Vagina (tissue), 2 donors: ENCODE data around the gene WFIKKN1. TPM values are rescaled to one million over a fixed set of nuclear protein-coding genes. Genes with fewer than 3 reads are reported as not detected.
A peak's percentile ranks its signal among the peaks of the same experiment; 100 is the strongest.

ENCODE experiments used
- DNase-seq, 2 donors: peaks; one replicate each; pipeline ENCODE4 v3.0.0-alpha.2; 2017; ENCODE audit errors: extremely low spot score in 2 of 2
- H3K27ac ChIP-seq: fragments of 200-600 bp; sonication (generic); one replicate; pipeline ENCODE4 v1.5.1; 2019
- H3K27me3 ChIP-seq: fragments of 200-600 bp; sonication (generic); one replicate; pipeline ENCODE4 v1.5.1; 2019
- H3K36me3 ChIP-seq, 2 donors: fragments of 200-600 bp; sonication (generic); one replicate each; pipeline ENCODE4 v1.5.1; 2017 to 2019
- H3K4me1 ChIP-seq: fragments of 200-600 bp; sonication (generic); one replicate; pipeline ENCODE4 v1.5.1; 2019
- H3K4me3 ChIP-seq, 2 donors: fragments of 200-600 bp; sonication (generic); 1 replicate in 1 of 2; 2 replicates in 1 of 2; pipeline ENCODE4 v1.5.1; 2016 to 2019
- H3K9me3 ChIP-seq: fragments of 200-600 bp; sonication (generic); one replicate; pipeline ENCODE4 v1.5.1; 2019
- POLR2A ChIP-seq, 2 donors: fragments of 450-650 bp; IDR thresholded peaks; one replicate each; pipeline ENCODE4 v1.6.1; 2017; ENCODE audit warnings: antibody characterized with exemption in 2 of 2, mild to moderate bottlenecking in 2 of 2, moderate library complexity in 2 of 2
- POLR2AphosphoS5 ChIP-seq, 2 donors: sonication (generic); formaldehyde crosslinking; IDR thresholded peaks; one replicate each; pipeline ENCODE4 v1.9.0; 2017; ENCODE audit warnings: antibody characterized with exemption in 2 of 2, mild to moderate bottlenecking in 2 of 2, low read depth in 1 of 2; ENCODE audit not compliant: insufficient read depth in 1 of 2
- intact Hi-C: fragments of 100-400 bp; cut with DNase I; formaldehyde crosslinking; loops from one replicate; pipeline ENCODE4 v1.15.1; 2023
- total RNA-seq: library from RNA; depleted of rRNA; stranded (reverse); fragments of >200 nt; gene quantifications from one replicate; pipeline ENCODE4 v1.2.3, GENCODE V29; 2016
- TF ChIP-seq, protein P1 (sequence below), 3 experiments: fragments of 450-650 bp in 2 of 3; fragments of 200-600 bp in 1 of 3; sonication (generic) in 1 of 3; IDR thresholded peaks; one replicate each; pipeline ENCODE4 v1.5.1; 2017 to 2019; ENCODE audit warnings: antibody characterized with exemption in 3 of 3, mild to moderate bottlenecking in 2 of 3, moderate library complexity in 2 of 3

The WFIKKN1 gene
- total RNA-seq, 1 donor from 2014 or later: 3.2 TPM

DNA sequence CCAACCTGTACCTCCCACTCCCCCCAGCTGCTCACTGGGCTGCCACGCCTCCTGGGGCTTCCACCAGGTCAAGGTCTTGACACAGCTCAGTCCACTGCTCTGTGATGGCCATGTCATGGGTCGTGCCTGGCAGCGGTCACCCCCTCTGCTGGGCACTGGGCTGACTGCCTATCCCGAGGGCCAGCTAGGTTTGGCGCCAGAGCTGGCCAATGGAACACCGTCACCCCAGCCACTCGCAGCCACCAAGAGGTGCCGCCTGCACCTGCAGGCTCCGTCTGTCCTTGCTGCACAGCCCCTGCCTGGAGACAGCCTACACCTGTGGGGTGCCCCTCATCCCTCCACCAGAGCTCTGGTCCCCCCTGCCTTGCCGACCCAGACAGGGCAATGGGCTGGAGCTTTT lies 45.4 kb upstream of the WFIKKN1 start:
- intact Hi-C loops: no loop called here
- Histone ChIP-seq H3K4me3 (no peak overlapping the region), H3K4me1 (peaks cover 27% of the 10 kb centered on the region), H3K9me3 (no peaks in the 10 kb centered on the region), H3K27ac (no peak overlapping the region), H3K36me3 (no peaks in the 10 kb centered on the region), H3K27me3 (no peaks in the 10 kb centered on the region)
- no peak for DNase-seq
- TF ChIP-seq POLR2AphosphoS5 (IDR thresholded peaks at IDR 0.05; ENCODE audit: insufficient read depth in 1 of 2, low read depth in 1 of 2) (no peak), POLR2A (IDR thresholded peaks at IDR 0.05) (no peak)
- TF ChIP-seq, protein P1, sequence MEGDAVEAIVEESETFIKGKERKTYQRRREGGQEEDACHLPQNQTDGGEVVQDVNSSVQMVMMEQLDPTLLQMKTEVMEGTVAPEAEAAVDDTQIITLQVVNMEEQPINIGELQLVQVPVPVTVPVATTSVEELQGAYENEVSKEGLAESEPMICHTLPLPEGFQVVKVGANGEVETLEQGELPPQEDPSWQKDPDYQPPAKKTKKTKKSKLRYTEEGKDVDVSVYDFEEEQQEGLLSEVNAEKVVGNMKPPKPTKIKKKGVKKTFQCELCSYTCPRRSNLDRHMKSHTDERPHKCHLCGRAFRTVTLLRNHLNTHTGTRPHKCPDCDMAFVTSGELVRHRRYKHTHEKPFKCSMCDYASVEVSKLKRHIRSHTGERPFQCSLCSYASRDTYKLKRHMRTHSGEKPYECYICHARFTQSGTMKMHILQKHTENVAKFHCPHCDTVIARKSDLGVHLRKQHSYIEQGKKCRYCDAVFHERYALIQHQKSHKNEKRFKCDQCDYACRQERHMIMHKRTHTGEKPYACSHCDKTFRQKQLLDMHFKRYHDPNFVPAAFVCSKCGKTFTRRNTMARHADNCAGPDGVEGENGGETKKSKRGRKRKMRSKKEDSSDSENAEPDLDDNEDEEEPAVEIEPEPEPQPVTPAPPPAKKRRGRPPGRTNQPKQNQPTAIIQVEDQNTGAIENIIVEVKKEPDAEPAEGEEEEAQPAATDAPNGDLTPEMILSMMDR (IDR thresholded peaks at IDR 0.05): no peak

DNA sequence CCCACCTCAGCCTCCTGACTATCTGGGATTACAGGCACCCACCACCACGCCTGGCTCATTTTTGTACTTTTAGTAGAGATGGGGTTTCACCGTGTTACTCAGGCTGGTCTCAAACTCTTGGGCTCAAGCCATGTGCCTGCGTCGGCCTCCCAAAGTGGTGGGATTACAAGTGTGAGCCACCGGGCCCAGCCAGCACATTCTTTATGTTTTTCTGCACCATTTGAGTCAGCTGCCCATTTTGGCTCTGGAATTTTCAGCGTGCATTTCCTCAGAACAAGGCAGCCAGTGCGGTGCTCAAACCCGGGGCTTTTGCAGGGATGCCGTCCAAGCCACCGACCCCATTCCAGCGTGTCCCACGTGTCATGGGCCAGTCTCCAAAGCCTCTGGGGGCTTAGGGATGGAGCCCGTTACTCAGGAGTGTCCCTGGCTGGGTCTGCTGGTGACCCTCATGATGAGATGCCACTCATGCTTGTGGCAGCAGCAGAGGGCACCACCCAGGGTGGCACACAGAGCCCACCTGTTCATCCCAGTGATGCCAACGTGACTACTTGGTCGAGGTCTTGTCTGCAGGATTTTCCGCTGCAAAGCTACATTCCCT lies 44.6 kb upstream of the WFIKKN1 start:
- no peaks in the 10 kb centered on the region for H3K9me3 ChIP-seq
- H3K27me3 ChIP-seq: no peaks in the 10 kb centered on the region
- TF ChIP-seq, protein P1 (IDR thresholded peaks at IDR 0.05): no peak
- TF ChIP-seq POLR2AphosphoS5 (IDR thresholded peaks at IDR 0.05; ENCODE audit: insufficient read depth in 1 of 2, low read depth in 1 of 2): peak in 1 of 2 donors; percentile 26
- no peak for TF ChIP-seq POLR2A (IDR thresholded peaks at IDR 0.05)
- H3K36me3 ChIP-seq: no peaks in the 10 kb centered on the region
- peaks cover 34% of the 10 kb centered on the region for H3K4me1 ChIP-seq
- intact Hi-C loops: no loop called here
- no peak for DNase-seq
- H3K27ac ChIP-seq: no peak overlapping the region
- no peak overlapping the region for H3K4me3 ChIP-seq

DNA sequence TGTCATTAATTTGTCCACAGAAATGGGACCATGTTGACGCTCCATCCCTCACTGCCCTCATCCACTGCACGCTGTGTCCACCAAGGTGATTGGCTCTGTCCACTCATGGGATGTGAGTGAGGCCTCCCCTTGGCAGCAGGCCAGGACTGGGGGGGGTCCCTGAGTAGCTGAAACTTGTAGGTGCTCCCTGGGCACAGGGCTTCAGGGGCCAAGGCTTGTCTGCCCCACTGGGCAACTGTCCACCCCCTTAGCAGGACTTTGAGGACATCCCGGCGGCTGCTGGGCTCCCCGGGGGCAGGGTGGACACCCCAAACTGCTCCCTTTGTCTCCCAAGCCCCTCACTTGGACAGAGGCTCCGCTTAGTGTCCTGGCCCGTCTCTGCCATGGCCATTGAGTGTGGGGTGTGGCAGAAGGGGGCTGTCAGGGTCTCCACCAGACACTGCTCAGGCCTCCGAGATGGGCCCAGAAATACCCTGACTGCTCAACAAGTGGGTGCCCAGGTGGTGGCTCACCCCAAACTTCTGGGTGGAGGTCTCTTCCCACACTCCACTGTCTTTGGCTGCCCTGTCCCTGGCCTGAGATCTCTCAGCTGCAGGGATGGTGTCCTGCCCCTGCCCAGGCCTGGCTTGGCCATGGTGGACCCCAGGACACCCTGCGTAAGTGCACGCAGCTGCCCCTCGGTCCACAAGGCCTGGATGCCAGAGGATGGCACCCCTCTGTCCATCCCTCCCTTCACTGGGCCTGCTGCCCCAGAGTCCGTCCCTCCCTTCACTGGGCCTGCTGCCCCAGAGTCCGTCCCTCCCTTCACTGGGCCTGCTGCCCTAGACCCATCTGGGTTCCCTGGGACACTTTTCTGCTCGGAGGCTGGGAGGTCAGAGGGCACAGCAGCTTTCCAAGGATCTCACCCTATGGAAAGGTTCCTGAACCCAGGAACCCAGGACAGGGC lies 43.9 kb upstream of the WFIKKN1 start:
- H3K9me3 ChIP-seq: no peaks in the 10 kb centered on the region
- H3K27ac ChIP-seq: no peak overlapping the region
- H3K4me1 ChIP-seq: peaks cover 41% of the 10 kb centered on the region
- H3K4me3 ChIP-seq: no peak overlapping the region
- H3K36me3 ChIP-seq: no peaks in the 10 kb centered on the region
- TF ChIP-seq, protein P1 (IDR thresholded peaks at IDR 0.05): no peak
- no peak for TF ChIP-seq POLR2A (IDR thresholded peaks at IDR 0.05)
- no peak for TF ChIP-seq POLR2AphosphoS5 (IDR thresholded peaks at IDR 0.05; ENCODE audit: insufficient read depth in 1 of 2, low read depth in 1 of 2)
- no peak for DNase-seq
- intact Hi-C loops: no loop called here
- H3K27me3 ChIP-seq: no peaks in the 10 kb centered on the region

DNA sequence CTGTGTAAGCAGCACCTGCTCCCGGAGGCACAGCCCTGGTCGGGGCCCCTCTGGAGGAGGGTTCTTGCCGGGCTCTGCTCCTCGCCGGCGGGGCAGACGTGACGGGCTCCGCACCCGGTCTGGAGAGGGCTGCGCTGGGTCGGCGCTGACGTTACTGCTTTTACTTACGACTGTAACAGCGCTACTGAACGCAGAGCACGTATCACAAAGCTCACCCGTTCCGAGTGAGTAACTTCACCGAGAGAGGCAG lies 42.2 kb upstream of the WFIKKN1 start:
- intact Hi-C loops: no loop called here
- H3K27ac ChIP-seq: peak overlapping the region; percentile 96
- H3K36me3 ChIP-seq: no peaks in the 10 kb centered on the region
- peak overlapping the region; percentile 67 to 79 for H3K4me3 ChIP-seq
- DNase-seq: no peak
- peaks cover 57% of the 10 kb centered on the region for H3K4me1 ChIP-seq
- no peaks in the 10 kb centered on the region for H3K27me3 ChIP-seq
- TF ChIP-seq, protein P1 (IDR thresholded peaks at IDR 0.05): no peak
- TF ChIP-seq POLR2AphosphoS5 (IDR thresholded peaks at IDR 0.05; ENCODE audit: insufficient read depth in 1 of 2, low read depth in 1 of 2) (no peak), POLR2A (IDR thresholded peaks at IDR 0.05) (no peak)
- H3K9me3 ChIP-seq: no peaks in the 10 kb centered on the region
